CD4-positive, alpha-beta T cell (primary cell): Measurements from ENCODE around the gene TCFL5. TPM values are rescaled to one million over a fixed set of nuclear protein-coding genes. Genes with fewer than 3 reads are reported as not detected.

ENCODE experiments used
- ATAC-seq: fragments of 200-7000 bp; cut with Tn5 transposase; one replicate; pipeline ENCODE4 v1.10.0; 2022; ENCODE audit warnings: mild to moderate bottlenecking; ENCODE audit not compliant: poor library complexity
- CTCF ChIA-PET: fragments of 350-600 bp; sonication (Branson Sonifier 250); formaldehyde crosslinking; loops from one replicate; lab custom pipeline; 2021; ENCODE audit warnings: antibody characterized with exemption, inconsistent platforms; lab: Charles Lee
- POLR2A ChIA-PET: fragments of 350-600 bp; sonication (Branson Sonifier 250); formaldehyde crosslinking; loops from one replicate; lab custom pipeline; 2021; ENCODE audit warnings: antibody characterized with exemption, inconsistent platforms; lab: Charles Lee
- DNase-seq, 14 experiments: peaks; one replicate each; pipeline ENCODE4 v3.0.0-alpha.2; 2013 to 2020; ENCODE audit warnings: mixed read lengths in 2 of 14
- H3K27ac ChIP-seq, 2 donors: one replicate each; pipeline versions ENCODE4 v1.5.1 to v1.7.0; 2013; ENCODE audit warnings: low read length in 2 of 2, low read depth in 1 of 2, mild to moderate bottlenecking in 1 of 2
- H3K27me3 ChIP-seq, 2 experiments: 1 replicate in 1 of 2; 2 replicates in 1 of 2; pipeline versions ENCODE4 v1.6.1 to v1.7.0; 2013; ENCODE audit warnings: low read length in 2 of 2, control low read depth in 1 of 2, mild to moderate bottlenecking in 1 of 2, moderate library complexity in 1 of 2; ENCODE audit not compliant: insufficient read depth in 2 of 2, control insufficient read depth in 1 of 2
- H3K36me3 ChIP-seq: one replicate; pipeline ENCODE4 v1.6.1; 2013; ENCODE audit warnings: low read length, control low read depth; ENCODE audit not compliant: insufficient read depth
- H3K4me1 ChIP-seq: one replicate; pipeline ENCODE4 v1.6.1; 2013; ENCODE audit warnings: low read length, control low read depth; ENCODE audit not compliant: insufficient read depth
- H3K4me3 ChIP-seq: one replicate; pipeline ENCODE4 v1.5.1; 2013; ENCODE audit warnings: mild to moderate bottlenecking, low read length, moderate library complexity
- H3K9me3 ChIP-seq, 2 experiments: 1 replicate in 1 of 2; 2 replicates in 1 of 2; pipeline versions ENCODE4 v1.6.1 to v1.7.0; 2013; ENCODE audit warnings: low read length in 2 of 2, mild to moderate bottlenecking in 2 of 2, control low read depth in 1 of 2, moderate library complexity in 1 of 2; ENCODE audit not compliant: control insufficient read depth in 1 of 2, insufficient read depth in 1 of 2
- H3K27ac Mint-ChIP-seq: one replicate; pipeline ENCODE4 v1.8.0; 2020; ENCODE audit warnings: mixed read lengths
- H3K27me3 Mint-ChIP-seq: one replicate; pipeline ENCODE4 v1.8.0; 2021; ENCODE audit warnings: mixed read lengths
- H3K36me3 Mint-ChIP-seq: one replicate; pipeline ENCODE4 v1.8.0; 2021; ENCODE audit warnings: low read depth, mixed read lengths
- H3K4me1 Mint-ChIP-seq: one replicate; pipeline ENCODE4 v1.8.0; 2021; ENCODE audit warnings: low read depth, mixed read lengths
- H3K4me3 Mint-ChIP-seq: one replicate; pipeline ENCODE4 v1.8.0; 2020; ENCODE audit warnings: mild to moderate bottlenecking, mixed read lengths
- H3K9me3 Mint-ChIP-seq: one replicate; pipeline ENCODE4 v1.8.0; 2020; ENCODE audit warnings: mixed read lengths
- intact Hi-C, 2 experiments: fragments of 100-400 bp; cut with DNase I in 1 of 2; cut with micrococcal nuclease in 1 of 2; formaldehyde crosslinking; loops; one replicate each; pipeline versions ENCODE4 v1.15.1 to v1.9.0; 2023 to 2025; cut with DNase I, micrococcal nuclease
- total RNA-seq, 174 experiments: library from RNA in 2 of 174; stranded (reverse) in 2 of 174; gene quantifications; one replicate each; pipeline ENCODE4 v1.2.3 and lab custom pipeline; 2021 to 2026
- TF ChIP-seq, protein P1 (sequence below): fragments of 200-600 bp; IDR thresholded peaks from one replicate; pipeline ENCODE4 v1.8.0; 2022; ENCODE audit warnings: antibody characterized with exemption, mild to moderate bottlenecking

Gene TCFL5
- total RNA-seq, 2 experiments from 2014 or later: 5.9 to 6.3 TPM

- H3K27me3 ChIP-seq: no peaks in the 10 kb centered on the region
- intact Hi-C loops: no loop called here
- DNase-seq: no peak
- TF ChIP-seq, protein P1, sequence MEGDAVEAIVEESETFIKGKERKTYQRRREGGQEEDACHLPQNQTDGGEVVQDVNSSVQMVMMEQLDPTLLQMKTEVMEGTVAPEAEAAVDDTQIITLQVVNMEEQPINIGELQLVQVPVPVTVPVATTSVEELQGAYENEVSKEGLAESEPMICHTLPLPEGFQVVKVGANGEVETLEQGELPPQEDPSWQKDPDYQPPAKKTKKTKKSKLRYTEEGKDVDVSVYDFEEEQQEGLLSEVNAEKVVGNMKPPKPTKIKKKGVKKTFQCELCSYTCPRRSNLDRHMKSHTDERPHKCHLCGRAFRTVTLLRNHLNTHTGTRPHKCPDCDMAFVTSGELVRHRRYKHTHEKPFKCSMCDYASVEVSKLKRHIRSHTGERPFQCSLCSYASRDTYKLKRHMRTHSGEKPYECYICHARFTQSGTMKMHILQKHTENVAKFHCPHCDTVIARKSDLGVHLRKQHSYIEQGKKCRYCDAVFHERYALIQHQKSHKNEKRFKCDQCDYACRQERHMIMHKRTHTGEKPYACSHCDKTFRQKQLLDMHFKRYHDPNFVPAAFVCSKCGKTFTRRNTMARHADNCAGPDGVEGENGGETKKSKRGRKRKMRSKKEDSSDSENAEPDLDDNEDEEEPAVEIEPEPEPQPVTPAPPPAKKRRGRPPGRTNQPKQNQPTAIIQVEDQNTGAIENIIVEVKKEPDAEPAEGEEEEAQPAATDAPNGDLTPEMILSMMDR: no peak
- POLR2A ChIA-PET: interaction anchor here (1.0 to 2.5 kb wide), 4 partner anchors 9 to 85 kb away, joined by 3 to 16 read pairs (median 11); partner anchors contain the start of gene TCFL5
- peak overlapping the region; percentile 96 for H3K27ac Mint-ChIP-seq
- no peaks in the 10 kb centered on the region for H3K27me3 Mint-ChIP-seq
- no peaks in the 10 kb centered on the region for H3K9me3 ChIP-seq
- H3K36me3 Mint-ChIP-seq: peaks cover 84% of the 10 kb centered on the region
- H3K9me3 Mint-ChIP-seq: no peaks in the 10 kb centered on the region
- peaks cover 45% of the 10 kb centered on the region for H3K4me1 Mint-ChIP-seq
- peaks cover 84% of the 10 kb centered on the region for H3K36me3 ChIP-seq
- H3K27ac ChIP-seq: no peak overlapping the region
- H3K4me1 ChIP-seq: peaks cover 66% of the 10 kb centered on the region
- no peak overlapping the region for H3K4me3 ChIP-seq
- no peak for ATAC-seq
- no peak overlapping the region for H3K4me3 Mint-ChIP-seq
- CTCF ChIA-PET: no interaction called here
Measured at GRCh38 chr20:62889871-62890270, 28.2 kb upstream of the TCFL5 start.

GRCh38 chr20:62889411-62889810 lies 27.8 kb upstream of the TCFL5 start:
- no peak overlapping the region for H3K4me3 Mint-ChIP-seq
- intact Hi-C loops: no loop called here
- Histone ChIP-seq H3K27me3 (no peaks in the 10 kb centered on the region), H3K9me3 (no peaks in the 10 kb centered on the region), H3K27ac (no peak overlapping the region), H3K4me3 (no peak overlapping the region), H3K36me3 (peaks cover 80% of the 10 kb centered on the region), H3K4me1 (peaks cover 66% of the 10 kb centered on the region)
- H3K27ac Mint-ChIP-seq: peak overlapping the region; percentile 96
- CTCF ChIA-PET: no interaction called here
- DNase-seq (no peak), ATAC-seq (no peak)
- H3K27me3 Mint-ChIP-seq: no peaks in the 10 kb centered on the region
- peaks cover 80% of the 10 kb centered on the region for H3K36me3 Mint-ChIP-seq
- TF ChIP-seq, protein P1: no peak
- peaks cover 45% of the 10 kb centered on the region for H3K4me1 Mint-ChIP-seq
- POLR2A ChIA-PET: interaction anchor here (2.5 kb wide), 1 partner anchor 10 kb away, joined by 11 read pairs; no protein-coding TSS in a partner anchor
- no peaks in the 10 kb centered on the region for H3K9me3 Mint-ChIP-seq

DNA sequence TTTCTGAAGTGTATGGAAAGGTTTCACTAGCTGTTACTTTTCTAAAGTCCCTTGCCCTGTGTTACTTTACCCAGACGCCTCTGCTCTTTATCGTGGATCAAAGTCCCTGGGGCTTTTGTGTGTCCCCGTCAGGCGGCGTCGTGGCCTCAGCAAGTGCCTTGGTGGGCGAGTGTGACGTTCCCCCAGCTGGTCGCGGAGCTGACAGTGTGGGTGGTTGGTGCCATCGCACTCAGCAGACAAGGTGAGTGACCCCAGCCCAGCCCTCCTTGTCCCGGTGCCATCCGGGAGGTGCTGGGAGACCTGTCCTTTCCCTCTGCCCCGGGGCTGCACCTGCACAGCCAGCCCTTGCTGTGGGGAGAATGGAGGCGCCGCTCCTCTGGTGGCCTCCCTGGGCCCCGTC lies 27.3 kb upstream of the TCFL5 start:
- Mint-ChIP-seq H3K27me3 (no peaks in the 10 kb centered on the region), H3K4me1 (peaks cover 45% of the 10 kb centered on the region), H3K9me3 (no peaks in the 10 kb centered on the region), H3K4me3 (no peak overlapping the region), H3K27ac (no peak overlapping the region), H3K36me3 (peaks cover 75% of the 10 kb centered on the region)
- ChIA-PET CTCF (no interaction called here), POLR2A (interaction anchor here (1.3 to 2.5 kb wide), 2 partner anchors 10 to 27 kb away, joined by 3 to 11 read pairs; partner anchors contain the start of gene TCFL5)
- TF ChIP-seq, protein P1: no peak
- Histone ChIP-seq H3K4me1 (peaks cover 63% of the 10 kb centered on the region), H3K27me3 (no peaks in the 10 kb centered on the region), H3K27ac (no peak overlapping the region), H3K9me3 (no peaks in the 10 kb centered on the region), H3K36me3 (peaks cover 75% of the 10 kb centered on the region), H3K4me3 (no peak overlapping the region)
- intact Hi-C loops: no loop called here
- DNase-seq (no peak), ATAC-seq (no peak)
